ENCODE results near the gene HECTD4. TPM values are rescaled to one million over a fixed set of nuclear protein-coding genes. Genes with fewer than 3 reads are reported as not detected.

HECTD4 gene
- total RNA-seq, 1 experiment from 2014 or later: 51.3 TPM

DNA sequence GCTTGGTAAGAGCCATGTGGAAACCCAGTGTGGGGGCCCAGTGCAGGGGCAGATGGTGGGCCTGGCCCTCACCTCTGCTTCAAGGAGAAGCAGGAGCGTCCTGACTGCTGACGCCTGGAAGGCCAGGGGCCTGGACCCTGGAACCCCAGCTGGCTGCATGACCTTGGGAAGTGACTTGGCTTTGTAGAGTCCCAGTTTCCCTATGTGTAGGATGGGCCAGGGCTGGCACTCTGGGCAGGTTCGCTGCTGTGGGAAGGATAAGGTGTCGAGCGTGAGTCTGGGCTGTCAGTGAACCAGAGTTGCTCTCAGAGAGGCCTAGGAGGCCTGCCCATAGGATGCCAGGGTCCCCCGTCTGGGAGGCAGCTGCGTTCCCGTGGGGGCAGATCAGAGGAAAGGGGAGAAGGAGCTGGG is 213.7 kb downstream of the HECTD4 start:
- no peak overlapping the region for H3K4me3 ChIP-seq (ENCODE audit: low read depth in 2 of 2, low read length in 2 of 2)
- no peaks in the 10 kb centered on the region for H3K4me1 ChIP-seq (ENCODE audit: control insufficient read depth, insufficient read depth, low read length)
- no peak overlapping the region for H3K27ac ChIP-seq (ENCODE audit: low read length)
- DNase-seq (ENCODE audit: low read depth, low spot score) (no peak), ATAC-seq (peak; percentile 27; the same call in 1 of the 2 replicates)
- in situ Hi-C loops (cut with HindIII; ENCODE audit: low pct_unique_long_range_greater_than_20kb, low sequenced_read_pairs): no loop called here
- intact Hi-C loops (cut with micrococcal nuclease; ENCODE audit: unreplicated experiment): no loop called here
- no peak for TF ChIP-seq CTCF (IDR thresholded peaks at IDR 0.05)
- TF ChIP-seq TCF7L2 (IDR thresholded peaks at IDR 0.05; ENCODE audit: low read depth, low read length): no peak
- TF ChIP-seq SIN3A (IDR thresholded peaks at IDR 0.05; ENCODE audit: borderline replicate concordance, insufficient read depth, low read depth, low read length): no peak
- TF ChIP-seq POLR2AphosphoS5 (IDR thresholded peaks at IDR 0.05; ENCODE audit: low read depth, low read length): no peak
- TF ChIP-seq REST (IDR thresholded peaks at IDR 0.05; ENCODE audit: insufficient read depth in 1 of 2, low read depth in 2 of 2, low read length in 1 of 2): no peak
- no peaks in the 10 kb centered on the region for H3K27me3 ChIP-seq (ENCODE audit: control insufficient read depth, insufficient read depth, low read length)
- BruUV-seq (replicated peaks): no TSS peak
- H3K9me3 ChIP-seq (ENCODE audit: control insufficient read depth, insufficient read depth, low read depth, low read length): no peaks in the 10 kb centered on the region
- CTCF ChIA-PET: no interaction called here
- POLR2A ChIA-PET: no interaction called here
- H3K36me3 ChIP-seq (ENCODE audit: control insufficient read depth, insufficient read depth, low read length): no peaks in the 10 kb centered on the region; the same call in 1 of the 2 replicates

DNA sequence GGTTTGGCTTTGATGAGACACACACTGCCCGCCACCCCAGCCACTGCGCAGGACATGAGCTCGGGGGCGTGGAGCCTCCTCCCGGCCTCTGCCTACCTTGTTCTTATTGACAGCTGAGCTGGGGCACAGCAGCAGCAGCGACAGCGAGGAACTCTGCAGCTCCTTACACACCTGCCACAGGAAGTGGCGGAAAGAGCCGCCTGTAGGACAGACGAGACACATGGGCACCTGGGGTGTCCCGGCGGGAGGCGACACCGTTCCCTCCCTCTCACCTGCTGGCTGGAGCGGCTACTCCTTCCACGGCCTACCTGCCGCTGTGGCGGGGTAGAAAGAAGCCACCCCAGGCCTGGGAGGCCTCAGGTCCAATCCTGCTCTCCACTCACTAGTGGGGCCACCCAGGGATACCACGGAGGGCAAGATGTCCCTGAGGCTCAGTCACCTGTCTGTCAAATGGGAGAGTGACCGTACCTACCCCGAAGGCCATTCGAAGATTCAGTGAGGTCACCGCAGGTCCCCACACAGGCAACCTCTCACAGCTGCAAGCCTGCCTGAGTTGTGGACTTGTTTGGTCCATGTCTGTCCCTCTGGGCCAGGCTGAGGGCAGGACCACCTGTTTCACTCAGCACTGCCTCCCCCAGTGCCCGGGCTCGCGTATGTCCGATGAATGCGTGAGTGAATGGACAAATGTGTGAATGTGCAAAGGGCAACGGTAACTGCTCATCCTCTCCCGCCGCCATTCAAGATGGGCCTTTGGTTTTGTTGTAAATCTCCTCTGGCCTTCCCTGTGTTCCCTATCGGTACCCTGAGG is 214.3 kb downstream of the HECTD4 start:
- POLR2A ChIA-PET: interaction anchor here (0.5 to 0.7 kb wide), 3 partner anchors 35 to 377 kb away, joined by 3 to 5 read pairs (median 3); no protein-coding TSS in a partner anchor
- no TSS peak for BruUV-seq (replicated peaks)
- CTCF ChIA-PET: no interaction called here
- Histone ChIP-seq H3K27ac (ENCODE audit: low read length) (no peak overlapping the region), H3K4me1 (ENCODE audit: control insufficient read depth, insufficient read depth, low read length) (no peaks in the 10 kb centered on the region), H3K27me3 (ENCODE audit: control insufficient read depth, insufficient read depth, low read length) (no peaks in the 10 kb centered on the region), H3K4me3 (ENCODE audit: low read depth in 2 of 2, low read length in 2 of 2) (no peak overlapping the region), H3K9me3 (ENCODE audit: control insufficient read depth, insufficient read depth, low read depth, low read length) (no peaks in the 10 kb centered on the region), H3K36me3 (ENCODE audit: control insufficient read depth, insufficient read depth, low read length) (no peaks in the 10 kb centered on the region; the same call in 1 of the 2 replicates)
- TF ChIP-seq TCF7L2 (IDR thresholded peaks at IDR 0.05; ENCODE audit: low read depth, low read length) (no peak), REST (IDR thresholded peaks at IDR 0.05; ENCODE audit: insufficient read depth in 1 of 2, low read depth in 2 of 2, low read length in 1 of 2) (no peak), POLR2AphosphoS5 (IDR thresholded peaks at IDR 0.05; ENCODE audit: low read depth, low read length) (no peak)
- ATAC-seq: no peak
- intact Hi-C loops (cut with micrococcal nuclease; ENCODE audit: unreplicated experiment) (no loop called here), in situ Hi-C loops (cut with HindIII; ENCODE audit: low pct_unique_long_range_greater_than_20kb, low sequenced_read_pairs) (no loop called here)
- DNase-seq (ENCODE audit: low read depth, low spot score): no peak

Data from Panc1 (cell line).